HAP-1 (cell line): ENCODE results near the gene C6orf120.

Experiments used
- DNase-seq, 2 experiments: peaks; one replicate each; pipeline ENCODE4 v3.0.0-alpha.2; 2016 to 2020; ENCODE audit warnings: low spot score in 2 of 2
- H3K27me3 ChIP-seq: fragments of 250-450 bp; sonication (Bioruptor Pico); 2 replicates; pipeline ENCODE4 v1.5.1; 2020; ENCODE audit warnings: low read depth, mild to moderate bottlenecking, moderate library complexity
- H3K36me3 ChIP-seq: fragments of 250-450 bp; sonication (Bioruptor Pico); replicated peaks from 2 replicates; pipeline ENCODE4 v1.5.1; 2020; ENCODE audit warnings: mild to moderate bottlenecking
- H3K4me1 ChIP-seq: fragments of 250-450 bp; sonication (Bioruptor Pico); 2 replicates; pipeline ENCODE4 v1.5.1; 2020; ENCODE audit warnings: mild to moderate bottlenecking
- H3K4me3 ChIP-seq: fragments of 250-450 bp; sonication (Bioruptor Pico); 2 replicates; pipeline ENCODE4 v1.5.1; 2020; ENCODE audit warnings: mild to moderate bottlenecking, moderate library complexity
- H3K9me3 ChIP-seq: fragments of 250-450 bp; sonication (Bioruptor Pico); 2 replicates; pipeline ENCODE4 v1.5.1; 2020; ENCODE audit warnings: mild to moderate bottlenecking, moderate library complexity
- in situ Hi-C: fragments of 300-500 bp; cut with MboI; formaldehyde crosslinking; loops from 3 replicates; pipeline ENCODE4 v1.14.3; 2020; ENCODE audit warnings: low sequenced_read_pairs, inconsistent platforms, mixed read lengths

C6orf120 gene

DNA sequence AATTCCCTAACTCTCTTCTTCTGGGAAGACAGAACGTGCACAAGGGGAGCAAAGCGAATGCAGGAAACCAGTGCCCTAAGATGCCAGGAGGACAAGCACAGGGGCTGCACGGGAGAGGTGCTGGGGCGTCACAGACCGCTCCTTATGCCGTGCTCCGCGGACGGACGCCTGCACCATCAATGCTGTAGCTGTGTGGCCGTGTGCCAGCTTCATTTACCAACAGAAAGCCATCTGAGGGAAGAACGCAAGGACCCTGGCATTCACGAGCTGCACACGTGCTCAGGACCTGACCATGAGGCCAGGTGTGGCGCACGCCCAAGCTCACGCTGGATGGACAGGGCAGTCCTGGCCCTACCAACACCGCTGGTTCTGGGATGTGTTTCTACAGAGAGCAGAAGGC, 35.5 kb upstream of the C6orf120 start:
- H3K9me3 ChIP-seq, result no peaks in the 10 kb centered on the region
- in situ Hi-C loops, result no loop called here
- no peaks in the 10 kb centered on the region for H3K27me3 ChIP-seq
- H3K4me3 ChIP-seq, result no peak overlapping the region
- H3K4me1 ChIP-seq, result no peaks in the 10 kb centered on the region
- DNase-seq, result no peak
- H3K36me3 ChIP-seq, result peaks cover 23% of the 10 kb centered on the region

- no peaks in the 10 kb centered on the region for H3K27me3 ChIP-seq
- no peak for DNase-seq
- H3K36me3 ChIP-seq, result peaks cover 23% of the 10 kb centered on the region
- H3K4me1 ChIP-seq, result no peaks in the 10 kb centered on the region
- in situ Hi-C loops, result no loop called here
- no peak overlapping the region for H3K4me3 ChIP-seq
- no peaks in the 10 kb centered on the region for H3K9me3 ChIP-seq
Measured at GRCh38 chr6:169667716-169668115, 34.2 kb upstream of the C6orf120 start.

- in situ Hi-C loops, result no loop called here
Measured at GRCh38 chr6:169668203-169668847, 33.6 kb upstream of the C6orf120 start.

GRCh38 chr6:169669147-169669546, 32.8 kb upstream of the C6orf120 start:
- no peak for DNase-seq
- Histone ChIP-seq H3K4me1 (no peaks in the 10 kb centered on the region), H3K4me3 (no peak overlapping the region), H3K36me3 (peaks cover 23% of the 10 kb centered on the region), H3K27me3 (no peaks in the 10 kb centered on the region), H3K9me3 (no peaks in the 10 kb centered on the region)
- in situ Hi-C loops, result no loop called here

More at GRCh38 chr6:169668203-169668847, 33.6 kb upstream of the C6orf120 start:
- Histone ChIP-seq H3K4me3 (no peak overlapping the region), H3K4me1 (no peaks in the 10 kb centered on the region), H3K27me3 (no peaks in the 10 kb centered on the region), H3K9me3 (no peaks in the 10 kb centered on the region), H3K36me3 (peaks cover 23% of the 10 kb centered on the region)
- DNase-seq, result no peak

- H3K4me1 ChIP-seq, result no peaks in the 10 kb centered on the region
- H3K9me3 ChIP-seq, result no peaks in the 10 kb centered on the region
- H3K27me3 ChIP-seq, result no peaks in the 10 kb centered on the region
- peaks cover 23% of the 10 kb centered on the region for H3K36me3 ChIP-seq
- H3K4me3 ChIP-seq, result no peak overlapping the region
- in situ Hi-C loops, result no loop called here
- DNase-seq, result no peak
Measured at GRCh38 chr6:169669889-169670288, 32.0 kb upstream of the C6orf120 start.

- in situ Hi-C loops, result no loop called here
- H3K36me3 ChIP-seq, result peaks cover 11% of the 10 kb centered on the region
Measured at GRCh38 chr6:169671563-169671962, 30.4 kb upstream of the C6orf120 start.

DNA sequence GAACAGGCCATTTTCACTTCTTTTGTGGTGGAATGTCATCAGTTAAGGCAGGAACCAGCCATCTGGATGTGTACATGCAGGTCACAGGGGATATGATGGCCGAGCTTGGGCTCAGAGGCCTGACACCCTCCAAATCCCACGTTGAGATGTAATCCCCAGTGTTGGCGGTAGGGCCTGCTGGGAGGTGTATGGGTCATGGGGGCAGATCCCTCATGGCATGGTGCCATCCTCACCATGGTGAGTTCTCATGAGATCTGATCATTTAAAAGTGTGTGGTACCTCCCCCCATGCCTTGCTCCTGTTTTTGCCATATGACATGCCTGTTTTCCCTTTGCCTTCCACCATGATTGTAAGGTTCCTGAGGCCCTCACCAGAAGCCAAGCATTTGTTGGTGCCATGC, 26.9 kb upstream of the C6orf120 start:
- Histone ChIP-seq H3K36me3 (peaks cover 3% of the 10 kb centered on the region; the same call in 1 of the 2 replicates), H3K4me1 (no peaks in the 10 kb centered on the region), H3K9me3 (no peaks in the 10 kb centered on the region), H3K4me3 (no peak overlapping the region), H3K27me3 (no peaks in the 10 kb centered on the region)
- in situ Hi-C loops, result no loop called here
- DNase-seq, result no peak

More at GRCh38 chr6:169671563-169671962, 30.4 kb upstream of the C6orf120 start:
- Histone ChIP-seq H3K4me1 (no peaks in the 10 kb centered on the region), H3K4me3 (no peak overlapping the region), H3K9me3 (no peaks in the 10 kb centered on the region), H3K27me3 (no peaks in the 10 kb centered on the region)
- DNase-seq, result no peak

- H3K9me3 ChIP-seq, result peaks cover 2% of the 10 kb centered on the region; the same call in 1 of the 2 replicates
- H3K27me3 ChIP-seq, result no peaks in the 10 kb centered on the region
- H3K4me1 ChIP-seq, result no peaks in the 10 kb centered on the region
- peaks cover 15% of the 10 kb centered on the region for H3K36me3 ChIP-seq
- no peak for DNase-seq
- in situ Hi-C loops, result no loop called here
- no peak overlapping the region for H3K4me3 ChIP-seq
Measured at GRCh38 chr6:169677096-169677495, 24.8 kb upstream of the C6orf120 start.

GRCh38 chr6:169678342-169678741, 23.6 kb upstream of the C6orf120 start:
- H3K9me3 ChIP-seq, result peaks cover 2% of the 10 kb centered on the region; the same call in 1 of the 2 replicates
- no peak for DNase-seq
- H3K27me3 ChIP-seq, result no peaks in the 10 kb centered on the region
- no peaks in the 10 kb centered on the region for H3K4me1 ChIP-seq
- H3K4me3 ChIP-seq, result no peak overlapping the region
- in situ Hi-C loops, result no loop called here
- peaks cover 18% of the 10 kb centered on the region for H3K36me3 ChIP-seq

- in situ Hi-C loops, result no loop called here
- H3K27me3 ChIP-seq, result no peaks in the 10 kb centered on the region
- DNase-seq, result no peak
- no peak overlapping the region for H3K4me3 ChIP-seq
- no peaks in the 10 kb centered on the region for H3K4me1 ChIP-seq
- peaks cover 2% of the 10 kb centered on the region; the same call in 1 of the 2 replicates for H3K9me3 ChIP-seq
- peaks cover 41% of the 10 kb centered on the region for H3K36me3 ChIP-seq
Measured at GRCh38 chr6:169684056-169684455, 17.9 kb upstream of the C6orf120 start.

DNA sequence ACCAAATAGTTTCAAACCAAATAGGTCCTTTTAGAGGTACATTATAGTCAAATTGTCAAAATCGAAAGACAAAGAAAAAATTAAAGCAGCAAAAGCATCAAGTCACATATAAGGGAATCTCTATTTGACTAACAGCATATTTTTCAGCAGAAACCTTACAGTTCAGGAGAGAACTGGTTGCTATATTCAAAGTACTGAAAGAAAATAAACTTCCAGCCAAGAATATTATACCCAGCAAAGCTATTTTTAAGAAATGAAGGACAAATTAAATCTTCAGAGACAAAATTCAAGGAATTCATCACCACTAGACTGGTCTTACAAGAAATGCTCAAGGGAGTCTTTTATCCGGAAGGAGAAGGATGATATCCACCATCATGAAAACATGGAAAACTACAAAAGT, 16.1 kb upstream of the C6orf120 start:
- in situ Hi-C loops, result no loop called here
- no peaks in the 10 kb centered on the region for H3K27me3 ChIP-seq
- peaks cover 2% of the 10 kb centered on the region; the same call in 1 of the 2 replicates for H3K9me3 ChIP-seq
- DNase-seq, result no peak
- no peaks in the 10 kb centered on the region for H3K4me1 ChIP-seq
- H3K36me3 ChIP-seq, result peaks cover 39% of the 10 kb centered on the region
- H3K4me3 ChIP-seq, result no peak overlapping the region

- peaks cover 32% of the 10 kb centered on the region for H3K36me3 ChIP-seq
- H3K4me1 ChIP-seq, result no peaks in the 10 kb centered on the region
Measured at GRCh38 chr6:169689287-169689686, 12.6 kb upstream of the C6orf120 start.

GRCh38 chr6:169691260-169691659, 10.7 kb upstream of the C6orf120 start:
- no peak for DNase-seq
- no peaks in the 10 kb centered on the region for H3K4me1 ChIP-seq
- no peak overlapping the region for H3K4me3 ChIP-seq
- H3K9me3 ChIP-seq, result no peaks in the 10 kb centered on the region; the same call in 1 of the 2 replicates
- in situ Hi-C loops, result no loop called here
- peaks cover 31% of the 10 kb centered on the region for H3K36me3 ChIP-seq
- no peaks in the 10 kb centered on the region for H3K27me3 ChIP-seq

More at GRCh38 chr6:169689287-169689686, 12.6 kb upstream of the C6orf120 start:
- Histone ChIP-seq H3K9me3 (no peaks in the 10 kb centered on the region; the same call in 1 of the 2 replicates), H3K27me3 (no peaks in the 10 kb centered on the region), H3K4me3 (no peak overlapping the region)
- DNase-seq, result no peak
- in situ Hi-C loops, result no loop called here

GRCh38 chr6:169692516-169692915, 9.4 kb upstream of the C6orf120 start:
- Histone ChIP-seq H3K4me3 (no peak overlapping the region), H3K27me3 (no peaks in the 10 kb centered on the region), H3K4me1 (no peaks in the 10 kb centered on the region), H3K9me3 (no peaks in the 10 kb centered on the region), H3K36me3 (peaks cover 22% of the 10 kb centered on the region)
- in situ Hi-C loops, result no loop called here
- no peak for DNase-seq

DNA sequence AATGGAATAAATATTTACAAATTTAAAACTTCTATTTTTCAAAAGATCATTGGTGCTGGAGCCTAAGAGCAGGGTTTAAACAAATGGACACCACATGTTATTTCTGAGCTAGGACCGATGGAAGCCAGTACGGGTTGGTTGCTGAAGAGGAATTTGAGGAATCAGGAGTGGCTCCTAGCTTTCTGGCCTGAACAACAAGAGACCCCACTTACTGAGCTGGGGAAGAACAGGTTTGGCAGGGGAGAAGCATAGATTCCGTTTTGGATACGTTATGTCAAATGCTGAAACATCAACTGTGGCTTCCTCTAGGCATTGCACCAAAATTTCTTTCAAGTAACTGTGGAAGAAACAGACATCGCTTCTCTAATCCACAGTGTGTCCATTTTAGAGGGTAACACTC, 6.8 kb upstream of the C6orf120 start:
- no peak overlapping the region for H3K4me3 ChIP-seq
- DNase-seq, result no peak
- peaks cover 10% of the 10 kb centered on the region for H3K36me3 ChIP-seq
- no peaks in the 10 kb centered on the region for H3K9me3 ChIP-seq
- H3K4me1 ChIP-seq, result peaks cover 1% of the 10 kb centered on the region
- in situ Hi-C loops, result no loop called here
- H3K27me3 ChIP-seq, result no peaks in the 10 kb centered on the region
